ENCODE data around the gene KIN. TPM values are rescaled to one million over a fixed set of nuclear protein-coding genes. Genes with fewer than 3 reads are reported as not detected.

Gene KIN
- polyA plus RNA-seq, 1 donor, result 24.7 TPM

Other genes starting within 250 kb of the KIN start
- gene ITIH5, start 121.0 kb downstream of the KIN start, polyA plus RNA-seq (ENCODE audit: insufficient read length), result 31.2 TPM
- 0.43 TPM for gene ITIH2, start 84.7 kb downstream of the KIN start, polyA plus RNA-seq (ENCODE audit: insufficient read length)
- 434 TPM for gene ATP5F1C, start 184 bp upstream of the KIN start, polyA plus RNA-seq (ENCODE audit: insufficient read length)
- 12.1 TPM for gene TAF3, start 30.5 kb upstream of the KIN start, polyA plus RNA-seq (ENCODE audit: insufficient read length)

All from left kidney (tissue), 1 donor.